NB4 (cell line): ENCODE measurements around the gene CD1D.

ENCODE experiments used
- DNase-seq: peaks from one replicate; pipeline ENCODE4 v3.0.0; 2010; ENCODE audit warnings: low read depth
- H3K4me3 ChIP-seq: one replicate; pipeline ENCODE4 v1.5.1; 2011; ENCODE audit warnings: mild to moderate bottlenecking, low read depth, low read length, moderate library complexity
- CTCF ChIP-seq: IDR thresholded peaks from one replicate; pipeline ENCODE4 v1.5.1; 2012; ENCODE audit warnings: low read depth, low read length
- MAX ChIP-seq: IDR thresholded peaks from 2 replicates; pipeline ENCODE4 v1.6.1; 2011; ENCODE audit warnings: low read depth, low read length
- MYC ChIP-seq: IDR thresholded peaks from 2 replicates; pipeline ENCODE4 v1.6.1; 2011; ENCODE audit warnings: low read depth, low read length
- POLR2A ChIP-seq: IDR thresholded peaks from 2 replicates; pipeline ENCODE4 v1.6.1; 2011; ENCODE audit warnings: mild to moderate bottlenecking; ENCODE audit not compliant: insufficient read length; ENCODE audit errors: extremely low read depth

CD1D gene

GRCh38 chr1:158180741-158181576 is at the start of gene CD1D:
CD1D (plus strand) TSS chr1:158180895; CDS start chr1:158181102, 207 bp downstream.
- peak within 1 kb of the TSS; percentile 57 for H3K4me3 ChIP-seq
- no peak for TF ChIP-seq POLR2A
- TF ChIP-seq CTCF = no peak
- 0 out of 2 replicates have a peak, but pooled peaks have one; percentile 5 for TF ChIP-seq MAX
- peak; percentile 33 for TF ChIP-seq MYC
- peak; percentile 88 for DNase-seq

- no peak overlapping the region for H3K4me3 ChIP-seq
- no peak for DNase-seq
- TF ChIP-seq MAX (no peak), MYC (no peak)
Measured at GRCh38 chr1:158131217-158131616, 49.5 kb upstream of the CD1D start.

GRCh38 chr1:158140764-158141192 is 39.9 kb upstream of the CD1D start:
- H3K4me3 ChIP-seq = no peak overlapping the region
- DNase-seq = no peak
- TF ChIP-seq MAX = no peak
- no peak for TF ChIP-seq MYC
- TF ChIP-seq CTCF = no peak
- TF ChIP-seq POLR2A = no peak

GRCh38 chr1:158145173-158145719 is 35.4 kb upstream of the CD1D start:
- no peak for DNase-seq
- no peak overlapping the region for H3K4me3 ChIP-seq
- TF ChIP-seq MYC (no peak), MAX (no peak), POLR2A (no peak), CTCF (no peak)

- H3K4me3 ChIP-seq = no peak overlapping the region
- DNase-seq = no peak
- no peak for TF ChIP-seq MAX
- TF ChIP-seq MYC = no peak
- TF ChIP-seq POLR2A = no peak
- TF ChIP-seq CTCF = no peak
Measured at GRCh38 chr1:158146165-158146564, 34.5 kb upstream of the CD1D start.

GRCh38 chr1:158146739-158147138 is 34.0 kb upstream of the CD1D start:
- DNase-seq = no peak
- TF ChIP-seq POLR2A = no peak
- TF ChIP-seq MYC = no peak
- TF ChIP-seq CTCF = no peak
- TF ChIP-seq MAX = no peak
- H3K4me3 ChIP-seq = no peak overlapping the region
